Measurements from ENCODE around the gene KAZN.

The KAZN gene

GRCh38 chr1:14682941-14683621, 84.6 kb downstream of the KAZN start:
- DNase-seq (ENCODE audit: low read depth), result no peak
- no peak for TF ChIP-seq CTCF (IDR thresholded peaks at IDR 0.05; ENCODE audit: low read depth, low read length, missing control alignments)
- no peak overlapping the region for H3K4me3 ChIP-seq (ENCODE audit: low read depth, low read length)

- H3K4me3 ChIP-seq (ENCODE audit: low read depth, low read length), result no peak overlapping the region
- no peak for DNase-seq (ENCODE audit: low read depth)
- TF ChIP-seq CTCF (IDR thresholded peaks at IDR 0.05; ENCODE audit: low read depth, low read length, missing control alignments), result no peak
Observed at GRCh38 chr1:14685078-14685477, 86.6 kb downstream of the KAZN start.

GRCh38 chr1:14686701-14687100, 88.2 kb downstream of the KAZN start:
- no peak for TF ChIP-seq CTCF (IDR thresholded peaks at IDR 0.05; ENCODE audit: low read depth, low read length, missing control alignments)
- DNase-seq (ENCODE audit: low read depth), result no peak
- H3K4me3 ChIP-seq (ENCODE audit: low read depth, low read length), result no peak overlapping the region

GRCh38 chr1:14687147-14687546, 88.7 kb downstream of the KAZN start:
- DNase-seq (ENCODE audit: low read depth), result no peak
- H3K4me3 ChIP-seq (ENCODE audit: low read depth, low read length), result no peak overlapping the region
- no peak for TF ChIP-seq CTCF (IDR thresholded peaks at IDR 0.05; ENCODE audit: low read depth, low read length, missing control alignments)

- no peak for DNase-seq (ENCODE audit: low read depth)
Observed at GRCh38 chr1:14689996-14690615, 91.6 kb downstream of the KAZN start.

GRCh38 chr1:14693949-14694348, 95.5 kb downstream of the KAZN start:
- no peak for TF ChIP-seq CTCF (IDR thresholded peaks at IDR 0.05; ENCODE audit: low read depth, low read length, missing control alignments)
- no peak for DNase-seq (ENCODE audit: low read depth)
- H3K4me3 ChIP-seq (ENCODE audit: low read depth, low read length), result no peak overlapping the region

More at GRCh38 chr1:14689996-14690615, 91.6 kb downstream of the KAZN start:
- TF ChIP-seq CTCF (IDR thresholded peaks at IDR 0.05; ENCODE audit: low read depth, low read length, missing control alignments), result no peak
- no peak overlapping the region for H3K4me3 ChIP-seq (ENCODE audit: low read depth, low read length)

GRCh38 chr1:14694589-14694988, 96.1 kb downstream of the KAZN start:
- TF ChIP-seq CTCF (IDR thresholded peaks at IDR 0.05; ENCODE audit: low read depth, low read length, missing control alignments), result no peak
- DNase-seq (ENCODE audit: low read depth), result no peak
- H3K4me3 ChIP-seq (ENCODE audit: low read depth, low read length), result no peak overlapping the region

All from GM12864 (cell line).